Measurements from ENCODE around the gene CLDN24. TPM values are rescaled to one million over a fixed set of nuclear protein-coding genes. Genes with fewer than 3 reads are reported as not detected.

Gene CLDN24
- total and polyA plus RNA-seq, 3 donors from 2014 or later = not detected

DNA sequence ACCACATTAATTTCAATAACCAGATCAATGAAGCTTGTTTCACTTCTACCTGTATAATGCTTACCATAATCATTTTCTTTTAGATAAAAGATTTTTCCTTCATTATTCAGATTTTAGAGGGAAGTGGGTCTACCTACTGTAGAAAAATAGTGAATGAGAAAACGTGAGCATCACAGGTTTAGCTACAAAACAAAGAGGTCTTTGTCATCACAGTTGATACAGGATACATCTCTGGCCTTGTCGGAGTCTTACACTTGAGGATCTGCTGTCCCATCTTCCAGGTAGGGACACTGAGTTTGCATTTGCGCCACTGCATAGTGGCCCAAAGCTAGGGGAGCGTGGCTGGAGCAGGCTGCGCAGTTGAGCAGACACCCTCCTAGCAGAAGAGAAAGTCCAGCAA lies 710 bp downstream of the CLDN24 start:
- H3K4me3 ChIP-seq = no peak overlapping the region
- H3K4me1 ChIP-seq = no peaks in the 10 kb centered on the region
- H3K9me3 ChIP-seq = no peaks in the 10 kb centered on the region
- TF ChIP-seq, protein P1, sequence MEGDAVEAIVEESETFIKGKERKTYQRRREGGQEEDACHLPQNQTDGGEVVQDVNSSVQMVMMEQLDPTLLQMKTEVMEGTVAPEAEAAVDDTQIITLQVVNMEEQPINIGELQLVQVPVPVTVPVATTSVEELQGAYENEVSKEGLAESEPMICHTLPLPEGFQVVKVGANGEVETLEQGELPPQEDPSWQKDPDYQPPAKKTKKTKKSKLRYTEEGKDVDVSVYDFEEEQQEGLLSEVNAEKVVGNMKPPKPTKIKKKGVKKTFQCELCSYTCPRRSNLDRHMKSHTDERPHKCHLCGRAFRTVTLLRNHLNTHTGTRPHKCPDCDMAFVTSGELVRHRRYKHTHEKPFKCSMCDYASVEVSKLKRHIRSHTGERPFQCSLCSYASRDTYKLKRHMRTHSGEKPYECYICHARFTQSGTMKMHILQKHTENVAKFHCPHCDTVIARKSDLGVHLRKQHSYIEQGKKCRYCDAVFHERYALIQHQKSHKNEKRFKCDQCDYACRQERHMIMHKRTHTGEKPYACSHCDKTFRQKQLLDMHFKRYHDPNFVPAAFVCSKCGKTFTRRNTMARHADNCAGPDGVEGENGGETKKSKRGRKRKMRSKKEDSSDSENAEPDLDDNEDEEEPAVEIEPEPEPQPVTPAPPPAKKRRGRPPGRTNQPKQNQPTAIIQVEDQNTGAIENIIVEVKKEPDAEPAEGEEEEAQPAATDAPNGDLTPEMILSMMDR (IDR thresholded peaks at IDR 0.05) = no peak
- no peak for TF ChIP-seq POLR2A (IDR thresholded peaks at IDR 0.05)
- WGBS, 2 donors = 77 to 82% methylated on average over 5 of the region's 5 CpGs
- intact Hi-C loops (cut with DNase I; ENCODE audit: low total_unique reads) = no loop called here
- H3K27me3 ChIP-seq = no peaks in the 10 kb centered on the region
- no peak for DNase-seq
- no peaks in the 10 kb centered on the region for H3K36me3 ChIP-seq (ENCODE audit: low read depth, missing control alignments)
- no peak overlapping the region for H3K27ac ChIP-seq

DNA sequence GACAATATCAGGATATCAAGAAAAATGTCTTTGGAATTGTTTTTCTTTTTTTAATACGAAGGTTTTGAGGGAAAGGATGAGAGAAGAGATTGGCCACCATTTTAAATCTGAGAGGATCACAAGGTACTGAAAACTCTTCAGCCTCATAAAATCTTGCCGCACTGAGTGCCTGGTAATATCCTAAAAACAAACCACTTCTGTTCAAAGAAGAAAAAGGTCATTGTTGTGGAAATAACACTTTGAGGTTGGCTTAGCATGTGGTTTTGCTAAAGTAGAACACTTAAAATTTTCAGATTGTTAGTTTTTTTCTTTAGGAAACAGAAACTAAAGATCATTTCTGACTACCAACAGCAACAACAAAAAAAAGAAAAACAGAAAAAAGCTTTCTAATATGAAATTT lies 1.1 kb downstream of the CLDN24 start:
- TF ChIP-seq POLR2A (IDR thresholded peaks at IDR 0.05) = no peak
- TF ChIP-seq, protein P1 (IDR thresholded peaks at IDR 0.05) = no peak
- H3K9me3 ChIP-seq = no peaks in the 10 kb centered on the region
- intact Hi-C loops (cut with DNase I; ENCODE audit: low total_unique reads) = no loop called here
- no peak overlapping the region for H3K4me3 ChIP-seq
- no peak for DNase-seq
- H3K36me3 ChIP-seq (ENCODE audit: low read depth, missing control alignments) = no peaks in the 10 kb centered on the region
- 59 to 64% methylated on average over 2 of the region's 2 CpGs for WGBS, 2 donors
- no peaks in the 10 kb centered on the region for H3K4me1 ChIP-seq
- no peaks in the 10 kb centered on the region for H3K27me3 ChIP-seq
- H3K27ac ChIP-seq = no peak overlapping the region

DNA sequence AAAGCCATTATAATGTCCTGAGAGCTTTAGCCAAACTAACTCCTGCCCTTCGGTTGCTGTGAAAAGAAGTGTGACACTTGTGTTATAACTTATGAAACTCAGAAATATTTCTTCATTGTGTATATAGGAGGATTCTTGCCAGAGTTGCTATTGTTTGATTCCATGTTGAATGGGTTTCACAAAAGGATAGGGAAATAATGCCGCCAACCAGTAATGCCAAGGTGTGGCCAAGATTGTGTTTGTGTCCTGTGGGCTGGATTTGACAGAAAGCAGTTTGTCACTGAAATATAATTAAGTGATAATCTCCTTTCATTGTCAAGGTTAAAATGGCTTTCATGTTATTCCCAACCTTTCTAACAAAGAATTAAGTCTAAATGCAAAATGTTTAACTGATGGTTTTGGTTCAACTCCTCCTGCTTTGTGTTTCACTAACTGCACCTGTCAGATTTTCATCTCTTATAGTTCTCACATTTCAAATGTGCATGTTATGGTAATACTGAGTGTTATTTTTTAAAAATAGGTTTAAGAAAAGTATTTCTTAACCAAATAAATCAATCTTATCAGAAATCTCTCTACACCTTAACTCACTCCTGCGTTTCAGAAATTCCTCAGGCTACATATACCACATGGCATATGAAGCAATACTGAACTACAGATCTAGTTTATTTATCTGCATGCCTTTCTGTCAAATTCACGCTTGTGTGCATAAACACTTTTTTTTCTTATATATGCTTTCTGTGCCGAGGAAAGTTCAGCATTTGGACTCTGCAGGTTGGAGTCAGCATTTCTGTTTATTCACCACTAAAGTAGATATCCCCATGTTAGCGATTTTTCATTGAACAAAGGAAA lies 1.8 kb downstream of the CLDN24 start, which contains the start of gene CLDN22:
Gene CLDN22, minus strand, starts transcription at position 66 of the 849 bp plus-strand sequence. Its CDS starts 58 bp downstream, at position 8.
- Histone ChIP-seq H3K27ac (no peak within 1 kb of the TSS), H3K36me3 (ENCODE audit: low read depth, missing control alignments) (no peaks in the 10 kb centered on the region), H3K4me3 (no peak within 1 kb of the TSS), H3K9me3 (no peaks in the 10 kb centered on the region), H3K4me1 (no peaks in the 10 kb centered on the region), H3K27me3 (no peaks in the 10 kb centered on the region)
- TF ChIP-seq, protein P1 (IDR thresholded peaks at IDR 0.05) = no peak
- TF ChIP-seq POLR2A (IDR thresholded peaks at IDR 0.05) = no peak
- no peak for DNase-seq
- WGBS, 2 donors = 82 to 84% methylated on average over 6 of the region's 6 CpGs
- intact Hi-C loops (cut with DNase I; ENCODE audit: low total_unique reads) = no loop called here

DNA sequence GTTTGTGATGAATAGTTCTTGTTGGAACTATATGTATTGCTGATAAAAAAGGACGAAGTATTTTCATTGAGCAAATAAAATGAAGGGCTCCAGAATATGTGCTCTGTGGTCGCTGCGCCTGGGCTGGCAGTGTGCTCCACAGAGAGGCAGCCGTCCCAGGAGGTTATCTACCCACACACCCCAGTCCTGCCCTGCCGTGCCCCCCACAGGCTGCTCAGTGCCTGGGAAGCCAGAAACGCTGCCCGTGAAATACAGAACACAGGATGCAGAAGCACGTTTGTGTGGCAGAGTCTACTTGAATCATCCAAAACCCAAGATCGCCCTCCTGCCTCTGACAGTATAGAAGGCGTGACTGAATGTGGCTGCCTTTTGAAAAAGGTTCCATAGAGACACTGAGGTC lies 3.6 kb downstream of the CLDN24 start:
- no peak for TF ChIP-seq POLR2A (IDR thresholded peaks at IDR 0.05)
- TF ChIP-seq, protein P1 (IDR thresholded peaks at IDR 0.05) = no peak
- Histone ChIP-seq H3K4me1 (no peaks in the 10 kb centered on the region), H3K27me3 (no peaks in the 10 kb centered on the region), H3K27ac (no peak overlapping the region), H3K9me3 (no peaks in the 10 kb centered on the region), H3K4me3 (no peak overlapping the region), H3K36me3 (ENCODE audit: low read depth, missing control alignments) (no peaks in the 10 kb centered on the region)
- DNase-seq = no peak
- WGBS, 2 donors = 87 to 92% methylated on average over 10 of the region's 10 CpGs
- intact Hi-C loops (cut with DNase I; ENCODE audit: low total_unique reads) = no loop called here

DNA sequence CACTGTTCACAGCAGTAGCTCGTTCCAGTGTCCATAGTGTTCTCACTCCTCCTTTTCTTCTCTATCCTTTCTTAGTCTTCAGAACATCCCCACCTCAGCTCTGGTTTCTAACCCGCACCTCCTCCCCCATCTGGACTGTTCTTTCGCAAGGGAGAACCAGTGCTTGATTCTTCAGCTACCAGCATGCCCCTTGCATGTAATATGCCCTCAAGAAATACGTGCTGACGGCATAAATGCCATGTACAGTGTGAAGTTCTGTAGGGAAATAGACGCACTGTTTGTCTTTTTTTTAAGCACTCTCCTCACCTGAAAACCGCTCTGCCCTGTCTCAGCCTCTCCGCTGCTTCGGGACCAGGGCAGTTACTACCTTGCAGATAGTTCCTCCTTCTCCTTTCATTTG lies 7.4 kb downstream of the CLDN24 start:
- H3K36me3 ChIP-seq (ENCODE audit: low read depth, missing control alignments) = no peaks in the 10 kb centered on the region
- 92 to 97% methylated on average over 9 of the region's 9 CpGs for WGBS, 2 donors
- no peak overlapping the region for H3K27ac ChIP-seq
- H3K4me1 ChIP-seq = no peaks in the 10 kb centered on the region
- TF ChIP-seq, protein P1 (IDR thresholded peaks at IDR 0.05) = no peak
- TF ChIP-seq POLR2A (IDR thresholded peaks at IDR 0.05) = no peak
- intact Hi-C loops (cut with DNase I; ENCODE audit: low total_unique reads) = no loop called here
- no peak overlapping the region for H3K4me3 ChIP-seq
- DNase-seq = no peak
- H3K27me3 ChIP-seq = no peaks in the 10 kb centered on the region
- no peaks in the 10 kb centered on the region for H3K9me3 ChIP-seq

Measured in testis (tissue), 3 donors.